H1 (cell line): ENCODE results near the gene SVOPL. TPM values are rescaled to one million over a fixed set of nuclear protein-coding genes. Genes with fewer than 3 reads are reported as not detected.
A peak's percentile ranks its signal among the peaks of the same experiment; 100 is the strongest.

Source experiments
- CTCF ChIA-PET: fragments of 300-600 bp; sonication (Branson Sonifier 250); formaldehyde crosslinking; loops from one replicate; lab custom pipeline; 2021; ENCODE audit not compliant: partially characterized antibody; lab: Charles Lee
- POLR2A ChIA-PET: fragments of 300-600 bp; sonication (Branson Sonifier 250); formaldehyde crosslinking; loops from one replicate; lab custom pipeline; 2021; ENCODE audit warnings: inconsistent platforms; ENCODE audit not compliant: partially characterized antibody; lab: Charles Lee
- DNase-seq, 2 experiments: peaks; one replicate each; pipeline versions ENCODE4 v3.0.0 to v3.0.0-alpha.2; 2010 to 2022; ENCODE audit warnings: low spot score in 2 of 2, low read depth in 1 of 2, mixed read lengths in 1 of 2
- FAIRE-seq: peaks from 2 replicates; lab custom pipeline; 2011; peaks lifted over from hg19 to GRCh38; lab: Jason Lieb, UNC
- H2AFZ ChIP-seq: 2 replicates; pipeline ENCODE4 v1.8.1; 2012; ENCODE audit warnings: low read length, inconsistent platforms
- H2AK5ac ChIP-seq: 2 replicates; pipeline ENCODE4 v1.6.1; 2013; ENCODE audit warnings: low read depth, low read length
- H2BK120ac ChIP-seq: replicated peaks from 2 replicates; pipeline ENCODE3; 2013; ENCODE audit warnings: low read depth, low read length, inconsistent platforms
- H2BK12ac ChIP-seq: 2 replicates; pipeline ENCODE4 v1.6.1; 2013; ENCODE audit warnings: low read depth, low read length
- H2BK15ac ChIP-seq: 2 replicates; pipeline ENCODE4 v1.6.1; 2013; ENCODE audit warnings: low read length
- H2BK20ac ChIP-seq: 2 replicates; pipeline ENCODE4 v1.6.1; 2013; ENCODE audit warnings: low read length
- H2BK5ac ChIP-seq: 2 replicates; pipeline ENCODE4 v1.6.1; 2013; ENCODE audit warnings: low read depth, low read length
- H3K14ac ChIP-seq: 2 replicates; pipeline ENCODE4 v1.6.1; 2013; ENCODE audit warnings: inconsistent platforms; ENCODE audit not compliant: insufficient read length
- H3K18ac ChIP-seq: 2 replicates; pipeline ENCODE4 v1.6.1; 2013; ENCODE audit warnings: low read length; ENCODE audit errors: extremely low read depth
- H3K23ac ChIP-seq: 2 replicates; pipeline ENCODE4 v1.6.1; 2013; ENCODE audit warnings: inconsistent platforms; ENCODE audit not compliant: insufficient read length
- H3K23me2 ChIP-seq: 2 replicates; pipeline ENCODE4 v1.6.1; 2013; ENCODE audit warnings: low read depth, low read length
- H3K27ac ChIP-seq: 2 replicates; pipeline ENCODE4 v1.6.1; 2011; ENCODE audit warnings: low read depth, low read length, inconsistent platforms
- H3K27me3 ChIP-seq, 4 experiments: replicated peaks in 1 of 4; 1 replicate in 1 of 4; 2 replicates in 3 of 4; pipeline versions ENCODE4 v1.6.1 to v1.8.1; 2011 to 2013; ENCODE audit warnings: low read length in 3 of 4, mild to moderate bottlenecking in 3 of 4, inconsistent platforms in 2 of 4, mixed read lengths in 2 of 4, moderate library complexity in 1 of 4; ENCODE audit not compliant: control insufficient read depth in 3 of 4, insufficient read depth in 3 of 4; ENCODE audit errors: extremely low read depth in 1 of 4
- H3K36me3 ChIP-seq, 4 experiments: 2 replicates each; pipeline versions ENCODE4 v1.6.1 to v1.8.1; 2011 to 2013; ENCODE audit warnings: mild to moderate bottlenecking in 4 of 4, low read length in 3 of 4, moderate library complexity in 2 of 4, control low read depth in 1 of 4, inconsistent platforms in 1 of 4; ENCODE audit not compliant: insufficient read depth in 4 of 4, control insufficient read depth in 2 of 4
- H3K4ac ChIP-seq: replicated peaks from 2 replicates; pipeline ENCODE3; 2013; ENCODE audit warnings: low read length, low read depth, mixed read lengths, inconsistent platforms; ENCODE audit not compliant: insufficient read length
- H3K4me1 ChIP-seq, 4 experiments: replicated peaks in 1 of 4; 1 replicate in 1 of 4; 2 replicates in 3 of 4; pipeline versions ENCODE4 v1.6.1 to v1.8.1; 2011 to 2013; ENCODE audit warnings: low read length in 3 of 4, inconsistent platforms in 2 of 4, mixed read lengths in 1 of 4; ENCODE audit not compliant: insufficient read depth in 4 of 4, control insufficient read depth in 3 of 4
- H3K4me2 ChIP-seq, 2 experiments: 2 replicates each; pipeline versions ENCODE4 v1.6.1 to v1.8.1; 2011 to 2013; ENCODE audit warnings: low read depth in 2 of 2, low read length in 2 of 2, control low read depth in 1 of 2, inconsistent platforms in 1 of 2, mild to moderate bottlenecking in 1 of 2; ENCODE audit not compliant: insufficient read depth in 1 of 2
- H3K4me3 ChIP-seq, 4 experiments: fragments of 200-600, 300-600 bp in 1 of 4; sonication (generic), shearing (Covaris generic), sonication (Bioruptor Twin) in 1 of 4; 2 replicates each; pipeline versions ENCODE4 v1.5.1 to v1.8.1; 2011 to 2016; ENCODE audit warnings: low read length in 4 of 4, low read depth in 3 of 4, control low read depth in 2 of 4, inconsistent platforms in 2 of 4, mild to moderate bottlenecking in 2 of 4, mixed read lengths in 1 of 4, moderate library complexity in 1 of 4; ENCODE audit not compliant: insufficient read depth in 2 of 4; ENCODE audit errors: extremely low read depth in 1 of 4
- H3K56ac ChIP-seq: replicated peaks from 2 replicates; pipeline ENCODE3; 2013; ENCODE audit warnings: low read depth, mild to moderate bottlenecking, mixed read lengths, low read length, inconsistent platforms; ENCODE audit not compliant: insufficient read length
- H3K79me1 ChIP-seq: 2 replicates; pipeline ENCODE4 v1.6.1; 2013; ENCODE audit warnings: low read depth, low read length, control low read depth
- H3K79me2 ChIP-seq, 2 experiments: 2 replicates each; pipeline versions ENCODE4 v1.6.1 to v1.8.1; 2012 to 2013; ENCODE audit warnings: low read length in 2 of 2, mild to moderate bottlenecking in 2 of 2, inconsistent platforms in 1 of 2; ENCODE audit not compliant: insufficient read depth in 2 of 2, control insufficient read depth in 1 of 2
- H3K9ac ChIP-seq, 4 experiments: replicated peaks in 1 of 4; 1 replicate in 1 of 4; 2 replicates in 3 of 4; pipeline versions ENCODE4 v1.6.1 to v1.8.1; 2011 to 2013; ENCODE audit warnings: low read depth in 3 of 4, low read length in 3 of 4, control low read depth in 2 of 4, mild to moderate bottlenecking in 2 of 4, moderate library complexity in 2 of 4, inconsistent platforms in 1 of 4; ENCODE audit errors: extremely low read depth in 1 of 4
- H3K9me3 ChIP-seq, 2 experiments: 2 replicates each; pipeline versions ENCODE4 v1.6.1 to v1.8.1; 2012 to 2013; ENCODE audit warnings: mild to moderate bottlenecking in 2 of 2, moderate library complexity in 2 of 2, control low read depth in 1 of 2, inconsistent platforms in 1 of 2, low read depth in 1 of 2, low read length in 1 of 2, mixed read lengths in 1 of 2; ENCODE audit not compliant: insufficient read depth in 2 of 2
- H4K20me1 ChIP-seq, 2 experiments: replicated peaks in 1 of 2; 2 replicates each; pipeline versions ENCODE3 to v1.8.1; 2011 to 2013; ENCODE audit warnings: inconsistent platforms in 2 of 2, low read length in 2 of 2, mild to moderate bottlenecking in 1 of 2; ENCODE audit not compliant: insufficient read depth in 2 of 2, control insufficient read depth in 1 of 2
- H4K5ac ChIP-seq: 2 replicates; pipeline ENCODE4 v1.6.1; 2013; ENCODE audit warnings: low read length, low read depth, mixed read lengths, inconsistent platforms; ENCODE audit not compliant: insufficient read length
- H4K8ac ChIP-seq: 2 replicates; pipeline ENCODE4 v1.8.0; 2013; ENCODE audit warnings: mild to moderate bottlenecking, moderate library complexity, low read length, inconsistent platforms; ENCODE audit not compliant: insufficient read depth; ENCODE audit errors: extremely low read depth
- H4K91ac ChIP-seq: replicated peaks from 2 replicates; pipeline ENCODE3; 2013; ENCODE audit warnings: low read length, mixed read lengths, inconsistent platforms; ENCODE audit not compliant: insufficient read length
- BRCA1 ChIP-seq: IDR thresholded peaks from 2 replicates; pipeline ENCODE4 v1.6.1; 2012; ENCODE audit warnings: low read depth, low read length, improper control_type of control experiment
- CHD1 ChIP-seq: IDR thresholded peaks from 2 replicates; pipeline ENCODE4 v1.6.1; 2012; ENCODE audit warnings: low read depth, low read length, improper control_type of control experiment
- CREB1 ChIP-seq: IDR thresholded peaks from 2 replicates; pipeline ENCODE4 v1.6.1; 2012; ENCODE audit warnings: inconsistent platforms
- CTBP2 ChIP-seq: IDR thresholded peaks from 2 replicates; pipeline ENCODE4 v1.7.0; 2011; ENCODE audit warnings: borderline replicate concordance, mild to moderate bottlenecking, moderate library complexity, mixed read lengths, low read length; ENCODE audit not compliant: insufficient read depth, insufficient read length
- EGR1 ChIP-seq: IDR thresholded peaks from 2 replicates; pipeline ENCODE4 v1.6.1; 2011; ENCODE audit warnings: low read depth, low read length, borderline replicate concordance
- FOSL1 ChIP-seq: IDR thresholded peaks from 2 replicates; pipeline ENCODE4 v1.6.1; 2011; ENCODE audit warnings: mild to moderate bottlenecking, low read depth, low read length, moderate library complexity; ENCODE audit not compliant: insufficient read depth
- GTF2F1 ChIP-seq: IDR thresholded peaks from 2 replicates; pipeline ENCODE4 v1.6.1; 2012; ENCODE audit warnings: low read depth, low read length, improper control_type of control experiment, borderline replicate concordance
- KDM1A ChIP-seq: fragments of 200-600, 300-600 bp; sonication (generic); IDR thresholded peaks from 2 replicates; pipeline ENCODE4 v1.7.1; 2016; ENCODE audit warnings: mild to moderate bottlenecking, low read length, borderline replicate concordance
- NRF1 ChIP-seq: IDR thresholded peaks from 2 replicates; pipeline ENCODE4 v1.6.1; 2011; ENCODE audit warnings: mild to moderate bottlenecking, low read depth, low read length, improper control_type of control experiment
- POLR2AphosphoS5 ChIP-seq: IDR thresholded peaks from 2 replicates; pipeline ENCODE4 v1.6.1; 2011; ENCODE audit warnings: low read depth, low read length
- POU5F1 ChIP-seq: IDR thresholded peaks from 2 replicates; pipeline ENCODE4 v1.6.1; 2011; ENCODE audit warnings: low read depth, mild to moderate bottlenecking, low read length, moderate library complexity
- RXRA ChIP-seq: IDR thresholded peaks from 2 replicates; pipeline ENCODE4 v1.6.1; 2011; ENCODE audit warnings: low read depth, mild to moderate bottlenecking, low read length, moderate library complexity; ENCODE audit not compliant: insufficient read depth
- SIRT6 ChIP-seq: IDR thresholded peaks from one replicate; pipeline ENCODE4 v1.7.1; 2012; ENCODE audit warnings: low read length, inconsistent platforms
- SP2 ChIP-seq: IDR thresholded peaks from 2 replicates; pipeline ENCODE4 v1.6.1; 2012; ENCODE audit warnings: mild to moderate bottlenecking, low read length, inconsistent platforms
- TAF7 ChIP-seq: optimal IDR thresholded peaks from 2 replicates; pipeline ENCODE3; 2011; ENCODE audit warnings: low read depth, mild to moderate bottlenecking, inconsistent platforms, low read length, moderate library complexity, borderline replicate concordance
- WGBS, 2 experiments: shearing (Covaris generic) in 1 of 2; methylation state at CpG; one replicate each; pipeline versions ENCODE4 v1.1.6 to v1.1.7; 2013 to 2015; ENCODE audit warnings: low lambda C conversion rate in 2 of 2, mixed read lengths in 2 of 2, inconsistent platforms in 1 of 2, low coverage in 1 of 2, missing lambda C conversion rate in 1 of 2; ENCODE audit not compliant: insufficient replicate concordance in 2 of 2, insufficient coverage in 1 of 2, insufficient read length in 1 of 2; ENCODE audit errors: extremely low coverage in 1 of 2, missing lambda C conversion rate in 1 of 2; 5-methylcytosine and 5-hydroxymethylcytosine counted together
- polyA plus RNA-seq, 7 experiments: library from polyadenylated mRNA; depleted of rRNA in 3 of 7; stranded (reverse) in 5 of 7; unstranded in 2 of 7; fragments of >200 nt in 5 of 7; fragments of 200-250 nt in 2 of 7; gene quantifications; 1 replicate in 5 of 7; 2 replicates in 1 of 7; 4 replicates in 1 of 7; pipeline versions ENCODE4 v1.2.1 to v1.2.3, GENCODE V29; 2011 to 2013; ENCODE audit warnings: missing spikeins in 2 of 7, mixed read lengths in 2 of 7
- total RNA-seq: library from RNA; stranded (reverse); fragmentation: NEBNext Ultra II Directional; extraction: Animal tissue kit (Norgen Biotek cat#: 25700); gene quantifications from 2 replicates; pipeline ENCODE4 v1.2.1, GENCODE V29; 2021

The SVOPL gene
- total and polyA plus RNA-seq, 2 of the 8 experiments (the other 6 are each of a cell fraction or from before 2014, with no cell fraction given) = 1.1 to 1.4 TPM

DNA sequence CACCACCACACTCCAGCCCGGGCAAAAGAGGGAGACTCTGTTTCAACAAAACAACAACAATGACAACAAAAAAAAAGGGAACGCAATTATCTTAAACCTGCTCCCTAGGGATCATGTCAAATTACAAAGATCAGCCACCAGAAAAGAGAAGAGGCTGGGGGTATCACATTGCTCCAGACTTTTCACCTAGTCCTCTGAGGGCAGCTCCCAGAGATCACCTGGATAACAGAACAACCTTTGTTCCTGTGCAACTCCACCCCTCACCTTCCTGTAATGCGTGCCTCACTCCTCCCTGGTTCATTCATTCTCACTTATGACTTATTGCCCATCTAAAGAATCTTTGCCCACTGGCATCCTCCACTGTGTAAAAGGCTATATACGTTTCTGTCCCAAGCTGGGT lies 31.8 kb downstream of the SVOPL start:
- H3K9me3 ChIP-seq = peaks cover 0 to 2% of the 10 kb centered on the region in 2 experiments; a peak in 1 of 4 replicates
- no peaks in the 10 kb centered on the region for H3K27me3 ChIP-seq
- H2BK12ac ChIP-seq = 0 out of 2 replicates have a peak overlapping the region, but pooled peaks have one; percentile 75
- H4K8ac ChIP-seq = no peak overlapping the region
- no peaks in the 10 kb centered on the region for H3K36me3 ChIP-seq
- no peak overlapping the region; the same call in 1 of the 2 replicates for H2AK5ac ChIP-seq
- no peaks in the 10 kb centered on the region for H3K79me2 ChIP-seq
- H2BK15ac ChIP-seq = no peak overlapping the region
- no peak overlapping the region for H3K56ac ChIP-seq
- H3K4me2 ChIP-seq = no peak overlapping the region; a peak in 1 of 4 replicates
- POLR2A ChIA-PET = interaction anchor here (0.6 kb wide), 1 partner anchor 208 kb away, joined by 3 read pairs; no protein-coding TSS in a partner anchor
- H2BK5ac ChIP-seq = no peak overlapping the region; the same call in 1 of the 2 replicates
- H3K23me2 ChIP-seq = no peaks in the 10 kb centered on the region; the same call in 1 of the 2 replicates
- H3K4me1 ChIP-seq = peaks cover 7 to 24% (median 16%) of the 10 kb centered on the region in 4 experiments; a peak in 5 of 7 replicates
- CTCF ChIA-PET = interaction anchor here (0.5 kb wide), 1 partner anchor 763 kb away, joined by 5 read pairs; no protein-coding TSS in a partner anchor
- H2AFZ ChIP-seq = no peak overlapping the region
- no peak overlapping the region for H3K23ac ChIP-seq
- no peak overlapping the region; the same call in 1 of the 2 replicates for H3K18ac ChIP-seq
- no peak overlapping the region for H3K4me3 ChIP-seq
- H4K91ac ChIP-seq = no peak overlapping the region
- H4K20me1 ChIP-seq = no peaks in the 10 kb centered on the region
- DNase-seq (no peak), FAIRE-seq (no peak)
- H3K14ac ChIP-seq = no peak overlapping the region
- H3K27ac ChIP-seq = no peak overlapping the region
- 65% methylated on average over 4 of the region's 4 CpGs; no CpG with 5 or more reads in 1 of the 2 experiments for WGBS, 2 experiments
- H4K5ac ChIP-seq = no peak overlapping the region
- no peaks in the 10 kb centered on the region for H3K79me1 ChIP-seq
- H2BK120ac ChIP-seq = no peak overlapping the region
- no peak overlapping the region for H3K9ac ChIP-seq
- no peak overlapping the region for H3K4ac ChIP-seq
- peak overlapping the region; percentile 40; the same call in 1 of the 2 replicates for H2BK20ac ChIP-seq
- TF ChIP-seq EGR1 = no peak
- no peak for TF ChIP-seq SP2
- no peak for TF ChIP-seq POU5F1
- TF ChIP-seq RXRA = no peak
- TF ChIP-seq BRCA1 = no peak
- no peak for TF ChIP-seq SIRT6
- TF ChIP-seq KDM1A = no peak
- TF ChIP-seq POLR2AphosphoS5 = no peak
- TF ChIP-seq TAF7 = no peak
- TF ChIP-seq CTBP2 = no peak
- TF ChIP-seq CREB1 = no peak
- TF ChIP-seq CHD1 = no peak
- no peak for TF ChIP-seq GTF2F1
- TF ChIP-seq NRF1 = no peak
- TF ChIP-seq FOSL1 = no peak
